ENCODE data around the gene IQSEC1. TPM values are rescaled to one million over a fixed set of nuclear protein-coding genes. Genes with fewer than 3 reads are reported as not detected.
"Not testable (repeated sequence)": the region's sequence is repeated elsewhere in the genome, so short reads cannot be mapped to it uniquely, and the experiment has no call there.

IQSEC1 gene
- total RNA-seq, 1 donor from 2014 or later: 29.5 TPM

GRCh38 chr3:12856626-12857025 lies 216.6 kb downstream of the IQSEC1 start:
- H3K9me3 ChIP-seq (ENCODE audit: insufficient read depth, low read depth, low read length): no peaks in the 10 kb centered on the region
- FAIRE-seq (no peak), DNase-seq (ENCODE audit: low read depth) (no peak)
- H3K36me3 Mint-ChIP-seq (ENCODE audit: low read depth, unreplicated experiment): no peaks in the 10 kb centered on the region
- no peak overlapping the region for H3K27ac ChIP-seq (ENCODE audit: low read depth, low read length)
- no peak overlapping the region for H2AFZ ChIP-seq (ENCODE audit: low read depth, low read length)
- no peaks in the 10 kb centered on the region for H3K4me1 ChIP-seq (ENCODE audit: insufficient read depth, low read length)
- H3K9ac ChIP-seq (ENCODE audit: low read length): no peak overlapping the region
- H3K27me3 Mint-ChIP-seq (ENCODE audit: low read depth, unreplicated experiment): peaks cover 52% of the 10 kb centered on the region
- no peak overlapping the region for H3K4me2 ChIP-seq (ENCODE audit: low read length)
- H4K20me1 ChIP-seq (ENCODE audit: insufficient read depth, low read length): no peaks in the 10 kb centered on the region
- no peaks in the 10 kb centered on the region for H3K79me2 ChIP-seq (ENCODE audit: insufficient read depth, low read length)
- H3K4me1 Mint-ChIP-seq (ENCODE audit: low read depth, unreplicated experiment): peaks cover 7% of the 10 kb centered on the region
- no peak overlapping the region for H3K4me3 Mint-ChIP-seq (ENCODE audit: unreplicated experiment)
- H3K4me3 ChIP-seq (ENCODE audit: insufficient read depth, low read depth, low read length): no peak overlapping the region
- H3K9me3 Mint-ChIP-seq (ENCODE audit: unreplicated experiment): peaks cover 7% of the 10 kb centered on the region
- H3K27ac Mint-ChIP-seq (ENCODE audit: unreplicated experiment): no peak overlapping the region
- no peaks in the 10 kb centered on the region for H3K36me3 ChIP-seq (ENCODE audit: insufficient read depth, low read length)
- peaks cover 22% of the 10 kb centered on the region for H3K27me3 ChIP-seq (ENCODE audit: insufficient read depth, low read length)
- TF ChIP-seq, protein P1, sequence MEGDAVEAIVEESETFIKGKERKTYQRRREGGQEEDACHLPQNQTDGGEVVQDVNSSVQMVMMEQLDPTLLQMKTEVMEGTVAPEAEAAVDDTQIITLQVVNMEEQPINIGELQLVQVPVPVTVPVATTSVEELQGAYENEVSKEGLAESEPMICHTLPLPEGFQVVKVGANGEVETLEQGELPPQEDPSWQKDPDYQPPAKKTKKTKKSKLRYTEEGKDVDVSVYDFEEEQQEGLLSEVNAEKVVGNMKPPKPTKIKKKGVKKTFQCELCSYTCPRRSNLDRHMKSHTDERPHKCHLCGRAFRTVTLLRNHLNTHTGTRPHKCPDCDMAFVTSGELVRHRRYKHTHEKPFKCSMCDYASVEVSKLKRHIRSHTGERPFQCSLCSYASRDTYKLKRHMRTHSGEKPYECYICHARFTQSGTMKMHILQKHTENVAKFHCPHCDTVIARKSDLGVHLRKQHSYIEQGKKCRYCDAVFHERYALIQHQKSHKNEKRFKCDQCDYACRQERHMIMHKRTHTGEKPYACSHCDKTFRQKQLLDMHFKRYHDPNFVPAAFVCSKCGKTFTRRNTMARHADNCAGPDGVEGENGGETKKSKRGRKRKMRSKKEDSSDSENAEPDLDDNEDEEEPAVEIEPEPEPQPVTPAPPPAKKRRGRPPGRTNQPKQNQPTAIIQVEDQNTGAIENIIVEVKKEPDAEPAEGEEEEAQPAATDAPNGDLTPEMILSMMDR (IDR thresholded peaks at IDR 0.05; ENCODE audit: insufficient read depth, low read depth, low read length): no peak
- TF ChIP-seq EZH2 (IDR thresholded peaks at IDR 0.05; ENCODE audit: insufficient read depth, low read length): no peak

GRCh38 chr3:12854565-12854964 lies 218.7 kb downstream of the IQSEC1 start:
- Mint-ChIP-seq H3K4me1 (ENCODE audit: low read depth, unreplicated experiment) (peaks cover 7% of the 10 kb centered on the region), H3K36me3 (ENCODE audit: low read depth, unreplicated experiment) (no peaks in the 10 kb centered on the region), H3K27me3 (ENCODE audit: low read depth, unreplicated experiment) (peaks cover 34% of the 10 kb centered on the region), H3K4me3 (ENCODE audit: unreplicated experiment) (no peak overlapping the region), H3K27ac (ENCODE audit: unreplicated experiment) (no peak overlapping the region), H3K9me3 (ENCODE audit: unreplicated experiment) (peaks cover 7% of the 10 kb centered on the region)
- peaks cover 21% of the 10 kb centered on the region for H3K27me3 ChIP-seq (ENCODE audit: insufficient read depth, low read length)
- no peaks in the 10 kb centered on the region for H3K36me3 ChIP-seq (ENCODE audit: insufficient read depth, low read length)
- no peaks in the 10 kb centered on the region for H3K9me3 ChIP-seq (ENCODE audit: insufficient read depth, low read depth, low read length)
- TF ChIP-seq, protein P1 (IDR thresholded peaks at IDR 0.05; ENCODE audit: insufficient read depth, low read depth, low read length): no peak
- no peak for TF ChIP-seq EZH2 (IDR thresholded peaks at IDR 0.05; ENCODE audit: insufficient read depth, low read length)
- FAIRE-seq (no peak), DNase-seq (ENCODE audit: low read depth) (no peak)
- H3K4me2 ChIP-seq (ENCODE audit: low read length): no peak overlapping the region
- H3K79me2 ChIP-seq (ENCODE audit: insufficient read depth, low read length): no peaks in the 10 kb centered on the region
- no peaks in the 10 kb centered on the region for H4K20me1 ChIP-seq (ENCODE audit: insufficient read depth, low read length)
- H3K27ac ChIP-seq (ENCODE audit: low read depth, low read length): no peak overlapping the region
- H2AFZ ChIP-seq (ENCODE audit: low read depth, low read length): no peak overlapping the region
- H3K4me3 ChIP-seq (ENCODE audit: insufficient read depth, low read depth, low read length): no peak overlapping the region
- H3K9ac ChIP-seq (ENCODE audit: low read length): no peak overlapping the region
- no peaks in the 10 kb centered on the region for H3K4me1 ChIP-seq (ENCODE audit: insufficient read depth, low read length)

- not testable (repeated sequence) for FAIRE-seq; H4K20me1 ChIP-seq (ENCODE audit: insufficient read depth, low read length); H3K36me3 ChIP-seq (ENCODE audit: insufficient read depth, low read length); H2AFZ ChIP-seq (ENCODE audit: low read depth, low read length); H3K9me3 Mint-ChIP-seq (ENCODE audit: unreplicated experiment); H3K27ac Mint-ChIP-seq (ENCODE audit: unreplicated experiment); DNase-seq (ENCODE audit: low read depth); H3K36me3 Mint-ChIP-seq (ENCODE audit: low read depth, unreplicated experiment); H3K4me1 Mint-ChIP-seq (ENCODE audit: low read depth, unreplicated experiment); H3K9me3 ChIP-seq (ENCODE audit: insufficient read depth, low read depth, low read length); H3K79me2 ChIP-seq (ENCODE audit: insufficient read depth, low read length); H3K4me1 ChIP-seq (ENCODE audit: insufficient read depth, low read length); H3K9ac ChIP-seq (ENCODE audit: low read length); H3K4me2 ChIP-seq (ENCODE audit: low read length); H3K4me3 ChIP-seq (ENCODE audit: insufficient read depth, low read depth, low read length); H3K27ac ChIP-seq (ENCODE audit: low read depth, low read length); H3K4me3 Mint-ChIP-seq (ENCODE audit: unreplicated experiment)
- H3K27me3 Mint-ChIP-seq (ENCODE audit: low read depth, unreplicated experiment): peaks cover 32% of the 10 kb centered on the region
- peaks cover 18% of the 10 kb centered on the region for H3K27me3 ChIP-seq (ENCODE audit: insufficient read depth, low read length)
These were observed 219.4 kb downstream of the IQSEC1 start for GRCh38 chr3:12853847-12854246.
